ENCODE data around the gene SLC35C1. TPM values are rescaled to one million over a fixed set of nuclear protein-coding genes. Genes with fewer than 3 reads are reported as not detected.

Gene SLC35C1
- total RNA-seq, 2 experiments from 2014 or later = 18.0 to 18.2 TPM

GRCh38 chr11:45796461-45796861 lies 8.5 kb upstream of the SLC35C1 start:
- ChIA-PET POLR2A (no interaction called here), CTCF (interaction anchor here (1.5 kb wide), 1 partner anchor 25 kb away, joined by 4 read pairs; no protein-coding TSS in a partner anchor)
- Mint-ChIP-seq H3K27me3 (peaks cover 4% of the 10 kb centered on the region), H3K4me3 (no peak overlapping the region), H3K27ac (no peak overlapping the region), H3K9me3 (no peaks in the 10 kb centered on the region), H3K36me3 (ENCODE audit: low read depth) (no peaks in the 10 kb centered on the region), H3K4me1 (peaks cover under 1% of the 10 kb centered on the region)
- DNase-seq = no peak

GRCh38 chr11:45798793-45799441 lies 6.0 kb upstream of the SLC35C1 start:
- H3K4me3 Mint-ChIP-seq = no peak overlapping the region
- no peaks in the 10 kb centered on the region for H3K36me3 Mint-ChIP-seq (ENCODE audit: low read depth)
- CTCF ChIA-PET = interaction anchor here (1.5 kb wide), 1 partner anchor 27 kb away, joined by 4 read pairs; no protein-coding TSS in a partner anchor

GRCh38 chr11:45799562-45799961 lies 5.4 kb upstream of the SLC35C1 start:
- peaks cover 14% of the 10 kb centered on the region for H3K4me1 Mint-ChIP-seq
- no peak for DNase-seq
- H3K27me3 Mint-ChIP-seq = no peaks in the 10 kb centered on the region
- H3K27ac Mint-ChIP-seq = no peak overlapping the region
- no peak overlapping the region for H3K4me3 Mint-ChIP-seq
- H3K9me3 Mint-ChIP-seq = no peaks in the 10 kb centered on the region
- ChIA-PET POLR2A (no interaction called here), CTCF (interaction anchor here (1.5 kb wide), 1 partner anchor 28 kb away, joined by 4 read pairs; no protein-coding TSS in a partner anchor)
- H3K36me3 Mint-ChIP-seq (ENCODE audit: low read depth) = no peaks in the 10 kb centered on the region

More at GRCh38 chr11:45798793-45799441, 6.0 kb upstream of the SLC35C1 start:
- no peak for DNase-seq
- peaks cover 14% of the 10 kb centered on the region for H3K4me1 Mint-ChIP-seq
- POLR2A ChIA-PET = no interaction called here
- H3K9me3 Mint-ChIP-seq = no peaks in the 10 kb centered on the region
- H3K27me3 Mint-ChIP-seq = no peaks in the 10 kb centered on the region
- no peak overlapping the region for H3K27ac Mint-ChIP-seq

- H3K36me3 Mint-ChIP-seq (ENCODE audit: low read depth) = no peaks in the 10 kb centered on the region
- DNase-seq = no peak
- no peaks in the 10 kb centered on the region for H3K9me3 Mint-ChIP-seq
- POLR2A ChIA-PET = interaction anchor here (0.7 kb wide), 1 partner anchor 96 kb away, joined by 3 read pairs; no protein-coding TSS in a partner anchor
- no peak overlapping the region for H3K27ac Mint-ChIP-seq
- H3K4me1 Mint-ChIP-seq = peaks cover 14% of the 10 kb centered on the region
- no peaks in the 10 kb centered on the region for H3K27me3 Mint-ChIP-seq
- CTCF ChIA-PET = no interaction called here
- H3K4me3 Mint-ChIP-seq = no peak overlapping the region
These were observed 4.7 kb upstream of the SLC35C1 start for GRCh38 chr11:45800261-45800660.

DNA sequence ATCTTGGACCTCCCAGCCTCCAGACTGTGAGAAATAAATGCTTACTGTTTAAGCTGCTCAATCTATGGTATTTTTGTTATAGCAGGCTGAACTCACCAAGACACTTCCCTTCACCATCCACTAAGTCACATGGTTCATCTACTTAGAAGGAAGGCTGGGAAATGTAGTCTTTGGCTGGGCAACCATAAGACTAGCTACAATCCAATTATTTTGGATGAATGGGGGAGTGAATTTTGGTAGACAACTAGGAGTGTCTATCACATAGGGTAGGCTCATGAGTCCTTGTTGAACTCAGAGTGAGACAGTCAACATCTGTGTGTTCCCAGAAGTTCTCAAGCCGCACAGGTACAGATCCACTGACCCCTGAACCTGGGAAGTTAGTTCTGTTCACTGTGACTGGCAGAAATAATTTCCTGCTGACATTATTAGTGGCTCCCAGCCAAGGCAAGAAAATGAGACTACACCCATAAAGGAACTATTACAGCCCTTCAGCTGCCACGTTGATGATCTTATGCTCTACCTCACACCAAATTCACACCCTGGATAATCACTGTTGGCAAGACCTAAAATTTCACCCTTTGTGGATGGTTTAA lies 3.1 kb upstream of the SLC35C1 start:
- ChIA-PET POLR2A (interaction anchor here (0.6 kb wide), 1 partner anchor 446 kb away, joined by 3 read pairs; no protein-coding TSS in a partner anchor), CTCF (interaction anchor here (3.7 kb wide), 1 partner anchor 30 kb away, joined by 14 read pairs; no protein-coding TSS in a partner anchor)
- H3K27me3 Mint-ChIP-seq = no peaks in the 10 kb centered on the region
- no peak overlapping the region for H3K27ac Mint-ChIP-seq
- H3K4me3 Mint-ChIP-seq = no peak overlapping the region
- peaks cover 24% of the 10 kb centered on the region for H3K4me1 Mint-ChIP-seq
- no peaks in the 10 kb centered on the region for H3K9me3 Mint-ChIP-seq
- no peak for DNase-seq
- H3K36me3 Mint-ChIP-seq (ENCODE audit: low read depth) = peaks cover 7% of the 10 kb centered on the region

GRCh38 chr11:45802531-45803317 lies 2.2 kb upstream of the SLC35C1 start:
- Mint-ChIP-seq H3K27me3 (no peaks in the 10 kb centered on the region), H3K27ac (no peak overlapping the region), H3K4me1 (peaks cover 32% of the 10 kb centered on the region), H3K4me3 (no peak overlapping the region), H3K9me3 (no peaks in the 10 kb centered on the region), H3K36me3 (ENCODE audit: low read depth) (peaks cover 10% of the 10 kb centered on the region)
- POLR2A ChIA-PET = no interaction called here
- DNase-seq = no peak
- CTCF ChIA-PET = interaction anchor here (1.3 to 3.7 kb wide), 2 partner anchors 9 to 31 kb away, joined by 4 to 14 read pairs; no protein-coding TSS in a partner anchor

- H3K27me3 Mint-ChIP-seq = no peaks in the 10 kb centered on the region
- H3K4me3 Mint-ChIP-seq = peak overlapping the region; percentile 88
- peaks cover 43% of the 10 kb centered on the region for H3K4me1 Mint-ChIP-seq
- DNase-seq = peak; percentile 70
- H3K36me3 Mint-ChIP-seq (ENCODE audit: low read depth) = peaks cover 12% of the 10 kb centered on the region
- peak overlapping the region; percentile 94 for H3K27ac Mint-ChIP-seq
- CTCF ChIA-PET = interaction anchor here (1.6 to 3.7 kb wide), 2 partner anchors 32 to 38 kb away, joined by 4 to 14 read pairs; no protein-coding TSS in a partner anchor
- no peaks in the 10 kb centered on the region for H3K9me3 Mint-ChIP-seq
- POLR2A ChIA-PET = interaction anchor here (1.6 kb wide), 1 partner anchor 43 kb away, joined by 8 read pairs; the partner anchor contains the start of gene CRY2
These were observed 783 bp upstream of the SLC35C1 start for GRCh38 chr11:45803971-45804760.

DNA sequence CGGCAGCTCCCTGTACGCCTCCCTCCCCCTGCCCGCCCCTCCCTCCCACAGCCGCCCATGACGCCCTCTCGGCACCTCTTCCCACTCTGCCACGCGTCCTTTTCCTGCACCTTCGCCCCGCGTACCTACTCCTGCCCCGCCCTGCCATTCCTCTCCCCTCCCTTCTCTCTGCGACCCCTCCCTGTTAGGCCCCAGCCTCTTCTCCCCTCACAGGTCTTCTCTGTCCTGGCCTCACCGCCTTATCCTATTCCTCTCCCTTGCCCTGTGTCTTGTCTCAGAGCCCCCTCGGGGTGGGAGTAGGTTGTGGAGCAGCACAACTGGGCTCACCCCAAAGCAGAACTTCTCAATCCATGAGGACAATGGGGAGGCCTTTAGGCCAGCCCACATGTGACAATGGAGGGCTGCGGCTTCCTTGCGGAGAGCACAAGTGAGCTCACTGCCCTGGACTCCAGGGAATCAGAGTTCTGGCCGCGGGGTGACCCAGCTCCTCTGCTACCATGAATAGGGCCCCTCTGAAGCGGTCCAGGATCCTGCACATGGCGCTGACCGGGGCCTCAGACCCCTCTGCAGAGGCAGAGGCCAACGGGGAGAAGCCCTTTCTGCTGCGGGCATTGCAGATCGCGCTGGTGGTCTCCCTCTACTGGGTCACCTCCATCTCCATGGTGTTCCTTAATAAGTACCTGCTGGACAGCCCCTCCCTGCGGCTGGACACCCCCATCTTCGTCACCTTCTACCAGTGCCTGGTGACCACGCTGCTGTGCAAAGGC lies 539 bp downstream of the SLC35C1 start:
- ChIA-PET CTCF (interaction anchor here (1.6 kb wide), 2 partner anchors 12 to 37 kb away, joined by 4 to 9 read pairs; no protein-coding TSS in a partner anchor), POLR2A (interaction anchor here (1.6 kb wide), 1 partner anchor 41 kb away, joined by 8 read pairs; the partner anchor contains the start of gene CRY2)
- H3K36me3 Mint-ChIP-seq (ENCODE audit: low read depth) = peaks cover 12% of the 10 kb centered on the region
- peak overlapping the region; percentile 73 for H3K27ac Mint-ChIP-seq
- H3K27me3 Mint-ChIP-seq = no peaks in the 10 kb centered on the region
- H3K4me3 Mint-ChIP-seq = peak overlapping the region; percentile 88
- peaks cover 55% of the 10 kb centered on the region for H3K4me1 Mint-ChIP-seq
- H3K9me3 Mint-ChIP-seq = no peaks in the 10 kb centered on the region
- DNase-seq = peak; percentile 11

GRCh38 chr11:45806072-45806933 lies 1.4 kb downstream of the SLC35C1 start:
- no peak for DNase-seq
- H3K27me3 Mint-ChIP-seq = no peaks in the 10 kb centered on the region
- H3K36me3 Mint-ChIP-seq (ENCODE audit: low read depth) = peaks cover 18% of the 10 kb centered on the region
- peaks cover 57% of the 10 kb centered on the region for H3K4me1 Mint-ChIP-seq
- no peaks in the 10 kb centered on the region for H3K9me3 Mint-ChIP-seq
- peak overlapping the region; percentile 88 for H3K4me3 Mint-ChIP-seq
- ChIA-PET CTCF (interaction anchor here (0.6 to 1.6 kb wide), 2 partner anchors 11 to 492 kb away, joined by 3 to 9 read pairs; no protein-coding TSS in a partner anchor), POLR2A (interaction anchor here (1.6 kb wide), 1 partner anchor 40 kb away, joined by 8 read pairs; the partner anchor contains the start of gene CRY2)
- H3K27ac Mint-ChIP-seq = peak overlapping the region; percentile 21

DNA sequence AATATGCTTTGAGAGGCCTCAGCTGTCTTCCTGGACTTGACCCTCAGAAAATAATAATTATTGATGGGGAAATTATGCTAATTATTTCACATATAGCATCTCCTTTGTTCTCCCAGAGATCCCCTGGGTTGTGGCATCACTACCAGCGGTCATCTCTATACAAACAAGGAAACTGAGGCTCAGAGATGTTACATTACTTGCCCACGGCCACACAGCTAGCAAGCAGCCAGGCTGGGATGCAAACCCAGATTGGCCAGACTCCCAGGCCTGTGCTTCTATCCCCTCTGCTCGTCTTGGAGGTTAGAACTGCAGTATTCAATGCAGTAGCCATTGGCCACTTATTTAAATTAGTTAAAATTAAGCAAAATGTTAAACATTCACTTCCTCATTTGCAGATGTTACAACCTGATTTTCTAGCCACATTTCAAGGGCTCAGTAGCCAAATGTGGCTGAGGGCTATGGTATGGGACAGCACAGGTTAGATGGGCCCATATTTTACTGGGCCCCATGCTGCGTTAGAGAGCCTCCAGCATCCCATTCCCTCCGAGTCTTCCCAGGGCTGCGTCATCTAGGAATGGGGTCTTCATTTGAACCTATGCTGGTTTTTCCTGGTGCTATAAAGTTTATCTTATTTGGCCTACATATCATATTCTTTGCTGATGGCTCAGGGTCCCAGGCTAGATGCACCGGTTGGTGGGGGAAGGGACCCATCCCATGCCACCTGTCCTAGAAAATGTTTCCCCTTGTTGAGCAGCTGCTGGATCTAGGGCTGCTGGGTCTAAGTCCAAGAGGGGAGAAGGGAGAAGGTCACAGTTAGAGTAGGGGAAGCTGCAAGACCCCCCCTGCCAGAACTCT lies 2.2 kb downstream of the SLC35C1 start:
- peaks cover 53% of the 10 kb centered on the region for H3K4me1 Mint-ChIP-seq
- DNase-seq = no peak
- no peaks in the 10 kb centered on the region for H3K27me3 Mint-ChIP-seq
- no peak overlapping the region for H3K27ac Mint-ChIP-seq
- peak overlapping the region; percentile 25 for H3K4me3 Mint-ChIP-seq
- H3K36me3 Mint-ChIP-seq (ENCODE audit: low read depth) = peaks cover 26% of the 10 kb centered on the region
- POLR2A ChIA-PET = no interaction called here
- CTCF ChIA-PET = interaction anchor here (0.6 to 1.6 kb wide), 2 partner anchors 10 to 493 kb away, joined by 3 to 9 read pairs; no protein-coding TSS in a partner anchor
- no peaks in the 10 kb centered on the region for H3K9me3 Mint-ChIP-seq

All from activated CD4-positive, alpha-beta T cell treated with anti-CD3 and anti-CD28 coated beads, Interleukin-2, amount 10 ng/mL, durations not matched to agents 7 days and 5 days (primary cell).